ENCODE results near the gene DLGAP1. TPM values are rescaled to one million over a fixed set of nuclear protein-coding genes. Genes with fewer than 3 reads are reported as not detected.

DLGAP1 gene
- total RNA-seq, 1 donor from 2014 or later, result not detected

GRCh38 chr18:3836483-3837335, 618.4 kb downstream of the DLGAP1 start:
- ATAC-seq (no peak), DNase-seq (ENCODE audit: missing footprints) (no peak)
- intact Hi-C loops (cut with DNase I), result no loop called here

GRCh38 chr18:3832025-3832638, 623.0 kb downstream of the DLGAP1 start:
- ATAC-seq, result no peak
- no peak for DNase-seq (ENCODE audit: missing footprints)
- intact Hi-C loops (cut with DNase I), result no loop called here

DNA sequence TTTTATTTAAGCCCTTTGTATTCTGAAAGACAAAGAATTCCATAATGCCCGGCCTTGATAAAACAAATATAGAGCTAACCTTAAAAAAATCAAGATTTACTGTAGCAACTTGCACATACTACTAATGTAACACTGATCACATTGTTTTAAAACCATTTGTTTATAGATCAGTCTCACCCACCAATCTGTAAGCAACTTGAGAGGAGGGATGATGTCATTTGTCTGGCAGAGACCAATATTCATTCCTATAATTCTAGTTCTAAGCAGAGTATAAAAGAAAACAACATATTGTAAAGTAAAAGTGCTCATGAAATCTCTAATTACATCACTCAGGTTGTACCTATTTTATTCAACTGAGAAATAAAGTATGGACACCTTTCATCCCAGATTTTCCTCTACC, 624.5 kb downstream of the DLGAP1 start:
- DNase-seq (ENCODE audit: missing footprints) (no peak), ATAC-seq (no peak)
- intact Hi-C loops (cut with DNase I), result no loop called here

GRCh38 chr18:3827236-3827845, 627.8 kb downstream of the DLGAP1 start:
- intact Hi-C loops (cut with DNase I), result no loop called here
- no peak for DNase-seq (ENCODE audit: missing footprints)
- ATAC-seq, result no peak

- ATAC-seq (no peak), DNase-seq (ENCODE audit: missing footprints) (no peak)
- intact Hi-C loops (cut with DNase I), result no loop called here
These were observed 629.1 kb downstream of the DLGAP1 start for GRCh38 chr18:3826021-3826420.

- intact Hi-C loops (cut with DNase I), result no loop called here
- DNase-seq (ENCODE audit: missing footprints), result no peak
- no peak for ATAC-seq
These were observed 631.0 kb downstream of the DLGAP1 start for GRCh38 chr18:3824101-3824500.

DNA sequence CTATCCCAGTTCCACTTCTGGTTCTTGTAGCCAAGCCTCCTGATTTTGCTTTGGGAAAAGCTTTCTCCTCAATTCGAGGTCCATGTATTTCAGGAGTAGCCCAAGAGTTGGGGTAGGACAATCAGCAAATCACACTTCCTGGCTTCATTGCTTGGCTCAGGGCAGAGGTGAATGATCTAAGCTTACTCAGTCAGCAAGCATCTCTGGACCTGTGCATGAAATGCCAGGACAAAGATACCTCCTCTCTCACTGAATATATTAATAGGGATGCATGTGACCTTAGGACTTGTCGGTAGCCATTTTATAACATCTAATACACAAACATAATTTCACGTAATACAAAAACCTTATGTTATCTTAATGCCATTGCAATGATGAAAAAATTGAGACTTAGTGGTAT, 632.0 kb downstream of the DLGAP1 start:
- no peak for ATAC-seq
- intact Hi-C loops (cut with DNase I), result no loop called here
- no peak for DNase-seq (ENCODE audit: missing footprints)

DNA sequence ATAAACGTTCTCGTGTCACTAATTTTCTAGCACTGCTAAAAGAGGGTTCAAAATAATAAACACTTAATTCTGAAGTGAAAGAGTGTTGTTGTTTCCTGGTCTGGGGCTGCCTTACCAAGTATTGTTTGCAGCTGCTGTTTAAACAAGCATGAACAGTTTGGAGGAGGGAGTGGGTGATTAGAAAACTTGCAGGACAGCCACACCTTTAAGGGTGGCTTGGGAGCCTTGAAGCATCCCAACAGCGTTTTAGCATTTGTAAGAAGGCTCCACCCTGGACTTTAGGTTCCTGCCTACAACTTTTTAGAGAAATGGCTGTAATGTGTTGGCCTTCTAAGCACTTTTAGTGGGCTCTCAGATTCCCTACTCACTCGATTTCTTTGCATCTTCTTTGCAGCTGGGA, 633.6 kb downstream of the DLGAP1 start:
- ATAC-seq (no peak), DNase-seq (ENCODE audit: missing footprints) (no peak)
- intact Hi-C loops (cut with DNase I), result no loop called here

DNA sequence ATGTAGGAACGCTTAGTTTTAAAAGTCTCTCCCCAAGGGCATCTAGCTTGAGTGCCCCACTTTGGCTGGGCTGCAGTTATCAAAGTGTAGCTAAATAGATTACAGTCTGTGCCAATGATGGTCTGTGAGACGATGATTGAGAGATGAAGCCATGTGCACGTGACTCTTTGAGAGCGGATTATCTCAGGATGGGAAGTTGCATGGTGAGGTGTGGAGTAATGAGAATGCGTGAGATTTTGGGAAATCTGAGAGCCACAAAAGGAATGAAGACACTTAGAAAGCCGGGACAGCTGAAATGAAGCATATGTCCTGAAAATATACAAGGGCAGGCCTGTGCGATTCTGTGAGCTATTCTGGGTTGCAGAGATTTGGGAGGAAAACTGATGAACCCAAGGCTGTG, 635.1 kb downstream of the DLGAP1 start:
- no peak for ATAC-seq
- intact Hi-C loops (cut with DNase I), result no loop called here
- no peak for DNase-seq (ENCODE audit: missing footprints)

- intact Hi-C loops (cut with DNase I), result no loop called here
- ATAC-seq, result peak; percentile 34
- no peak for DNase-seq (ENCODE audit: missing footprints)
These were observed 638.3 kb downstream of the DLGAP1 start for GRCh38 chr18:3816610-3817363.

- ATAC-seq (no peak), DNase-seq (ENCODE audit: missing footprints) (no peak)
- intact Hi-C loops (cut with DNase I), result no loop called here
These were observed 639.1 kb downstream of the DLGAP1 start for GRCh38 chr18:3815991-3816390.

DNA sequence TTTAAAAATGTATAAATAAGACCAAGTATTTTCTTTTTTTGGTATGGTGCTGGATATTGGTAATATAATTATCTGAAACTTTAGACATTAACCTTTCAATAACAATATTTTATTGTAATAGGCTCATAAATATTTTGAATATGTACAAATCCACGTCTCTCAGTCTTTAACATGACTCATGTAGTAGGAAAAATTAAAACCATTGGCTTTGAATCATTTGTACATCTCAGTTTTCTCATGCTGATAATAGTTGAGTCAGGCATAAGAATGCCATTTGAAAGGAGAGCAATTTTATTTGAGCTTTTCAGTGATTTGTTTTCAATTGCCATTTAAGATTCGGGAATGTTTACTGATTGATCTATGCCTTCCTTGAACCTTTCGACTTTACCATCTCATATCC, 640.3 kb downstream of the DLGAP1 start:
- intact Hi-C loops (cut with DNase I), result no loop called here
- DNase-seq (ENCODE audit: missing footprints), result no peak
- ATAC-seq, result no peak

DNA sequence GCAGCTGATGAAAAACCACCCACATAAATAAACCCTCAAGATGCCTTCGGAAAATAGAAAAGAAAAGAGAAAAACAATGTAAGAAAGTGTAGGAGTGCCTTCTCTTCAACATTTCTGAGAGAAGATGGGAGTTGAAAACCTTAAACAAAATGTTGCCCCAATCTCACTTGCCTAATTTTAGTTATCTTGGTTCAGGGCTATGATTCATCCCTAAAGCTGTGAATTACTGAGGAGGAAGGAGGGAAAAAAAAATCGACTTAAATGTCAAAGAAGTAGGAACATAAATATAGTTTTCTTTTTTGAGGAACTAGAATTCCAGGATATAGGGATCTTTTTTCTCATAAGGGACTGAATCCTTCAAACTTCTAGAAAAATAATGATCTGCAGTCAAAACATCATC, 644.8 kb downstream of the DLGAP1 start:
- no peak for DNase-seq (ENCODE audit: missing footprints)
- intact Hi-C loops (cut with DNase I), result no loop called here
- no peak for ATAC-seq

GRCh38 chr18:3808985-3809780, 645.9 kb downstream of the DLGAP1 start:
- intact Hi-C loops (cut with DNase I), result no loop called here
- DNase-seq (ENCODE audit: missing footprints) (no peak), ATAC-seq (no peak)

- ATAC-seq, result no peak
- no peak for DNase-seq (ENCODE audit: missing footprints)
- intact Hi-C loops (cut with DNase I), result no loop called here
These were observed 648.5 kb downstream of the DLGAP1 start for GRCh38 chr18:3806656-3807055.

DNA sequence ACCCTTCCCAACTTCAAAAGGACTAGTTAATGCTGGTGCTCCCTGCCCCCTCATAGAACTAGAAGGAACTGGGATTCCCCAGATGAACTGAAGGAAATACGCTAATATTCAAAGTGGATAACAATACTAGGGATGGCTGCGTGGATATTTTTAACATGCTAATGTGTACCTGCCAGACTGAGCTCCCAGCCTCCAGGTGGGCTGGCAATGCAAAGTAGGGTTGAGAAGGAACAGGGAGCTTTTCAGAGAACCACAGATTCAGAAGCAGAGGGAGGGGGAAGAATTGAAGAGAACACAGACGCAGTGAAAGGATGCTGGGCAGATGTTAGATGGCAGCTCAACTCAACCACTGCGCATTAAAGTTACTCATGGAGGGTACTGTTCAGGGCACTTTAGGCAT, 650.8 kb downstream of the DLGAP1 start:
- no peak for DNase-seq (ENCODE audit: missing footprints)
- ATAC-seq, result no peak
- intact Hi-C loops (cut with DNase I), result no loop called here

DNA sequence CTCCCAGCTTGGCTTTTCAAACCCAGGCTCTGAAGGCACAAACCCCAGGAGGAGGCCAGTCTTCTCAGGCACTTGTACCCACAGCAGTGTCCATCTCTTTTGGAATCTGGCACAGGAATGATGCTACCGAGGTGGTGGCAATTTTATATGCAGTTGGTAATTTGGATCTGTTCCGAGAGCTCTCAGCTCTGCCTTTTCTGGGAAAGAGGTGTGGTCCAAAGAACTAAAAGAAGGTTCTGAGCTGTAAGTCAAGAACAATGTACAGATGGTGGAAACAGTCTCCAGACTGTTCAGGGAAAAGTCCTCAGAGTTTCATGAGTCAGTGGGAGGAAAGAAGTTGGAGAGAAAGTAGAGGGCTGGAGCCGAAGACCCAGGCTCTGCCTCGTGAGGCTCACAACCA, 651.8 kb downstream of the DLGAP1 start:
- no peak for DNase-seq (ENCODE audit: missing footprints)
- intact Hi-C loops (cut with DNase I), result no loop called here
- no peak for ATAC-seq

GRCh38 chr18:3799515-3799914, 655.6 kb downstream of the DLGAP1 start:
- intact Hi-C loops (cut with DNase I), result no loop called here
- DNase-seq (ENCODE audit: missing footprints) (no peak), ATAC-seq (no peak)

DNA sequence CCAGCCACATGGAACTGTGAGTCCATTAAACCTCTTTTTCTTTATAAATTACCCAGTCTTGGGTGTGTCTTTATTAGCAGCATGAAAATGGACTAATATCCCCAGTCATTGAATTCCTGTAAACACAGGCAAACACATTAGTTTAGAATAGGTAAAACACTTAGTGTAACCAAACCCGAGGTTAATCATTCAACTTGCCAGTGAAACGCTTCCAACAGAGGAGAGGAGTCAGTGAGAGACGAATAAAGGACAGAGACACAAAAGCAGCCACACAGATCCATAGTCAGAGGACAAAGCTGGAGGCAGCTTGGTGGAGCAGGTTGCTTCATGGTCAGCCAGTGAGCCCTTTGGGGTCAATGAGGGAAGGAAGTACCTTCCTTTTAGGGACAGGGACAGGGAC, 657.1 kb downstream of the DLGAP1 start:
- DNase-seq (ENCODE audit: missing footprints) (no peak), ATAC-seq (no peak)
- intact Hi-C loops (cut with DNase I), result no loop called here
